Vagina (tissue), 2 donors: Measurements from ENCODE around the gene MBIP.

Source experiments
- POLR2A ChIP-seq, 2 donors: fragments of 450-650 bp; IDR thresholded peaks; one replicate each; pipeline ENCODE4 v1.6.1; 2017; ENCODE audit warnings: antibody characterized with exemption in 2 of 2, mild to moderate bottlenecking in 2 of 2, moderate library complexity in 2 of 2
- POLR2AphosphoS5 ChIP-seq, 2 donors: sonication (generic); formaldehyde crosslinking; IDR thresholded peaks; one replicate each; pipeline ENCODE4 v1.9.0; 2017; ENCODE audit warnings: antibody characterized with exemption in 2 of 2, mild to moderate bottlenecking in 2 of 2, low read depth in 1 of 2; ENCODE audit not compliant: insufficient read depth in 1 of 2
- TF ChIP-seq, protein P1 (sequence below), 3 experiments: fragments of 450-650 bp in 2 of 3; fragments of 200-600 bp in 1 of 3; sonication (generic) in 1 of 3; IDR thresholded peaks; one replicate each; pipeline ENCODE4 v1.5.1; 2017 to 2019; ENCODE audit warnings: antibody characterized with exemption in 3 of 3, mild to moderate bottlenecking in 2 of 3, moderate library complexity in 2 of 3

DNA sequence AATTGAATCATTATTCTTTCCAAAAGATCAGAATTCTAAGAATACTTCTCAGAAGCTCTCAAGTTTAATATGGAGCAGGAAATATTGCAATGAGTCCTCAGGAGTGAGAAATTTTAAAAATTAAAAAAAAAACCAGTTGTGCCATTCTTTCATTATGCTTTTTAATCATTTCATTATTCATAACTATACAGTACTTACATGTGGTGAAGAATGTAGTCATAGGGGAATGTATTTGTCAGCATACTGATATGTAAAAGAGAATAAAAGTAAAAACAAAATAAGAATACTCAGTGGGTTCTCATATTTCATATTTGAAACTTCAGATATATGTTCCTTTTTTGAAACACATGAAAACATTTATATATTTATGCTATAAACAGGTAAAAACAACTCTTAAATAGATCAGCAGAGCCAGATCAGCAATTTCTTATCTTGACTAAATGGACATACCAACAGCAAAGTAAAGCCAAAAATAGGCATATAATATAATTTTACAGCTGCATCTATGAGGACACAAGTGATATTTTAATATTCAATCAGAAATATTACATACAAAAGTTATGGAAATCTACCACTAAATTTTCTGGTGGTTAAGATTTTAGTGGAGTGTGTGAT lies 19.9 kb upstream of the MBIP start:
- TF ChIP-seq, protein P1, sequence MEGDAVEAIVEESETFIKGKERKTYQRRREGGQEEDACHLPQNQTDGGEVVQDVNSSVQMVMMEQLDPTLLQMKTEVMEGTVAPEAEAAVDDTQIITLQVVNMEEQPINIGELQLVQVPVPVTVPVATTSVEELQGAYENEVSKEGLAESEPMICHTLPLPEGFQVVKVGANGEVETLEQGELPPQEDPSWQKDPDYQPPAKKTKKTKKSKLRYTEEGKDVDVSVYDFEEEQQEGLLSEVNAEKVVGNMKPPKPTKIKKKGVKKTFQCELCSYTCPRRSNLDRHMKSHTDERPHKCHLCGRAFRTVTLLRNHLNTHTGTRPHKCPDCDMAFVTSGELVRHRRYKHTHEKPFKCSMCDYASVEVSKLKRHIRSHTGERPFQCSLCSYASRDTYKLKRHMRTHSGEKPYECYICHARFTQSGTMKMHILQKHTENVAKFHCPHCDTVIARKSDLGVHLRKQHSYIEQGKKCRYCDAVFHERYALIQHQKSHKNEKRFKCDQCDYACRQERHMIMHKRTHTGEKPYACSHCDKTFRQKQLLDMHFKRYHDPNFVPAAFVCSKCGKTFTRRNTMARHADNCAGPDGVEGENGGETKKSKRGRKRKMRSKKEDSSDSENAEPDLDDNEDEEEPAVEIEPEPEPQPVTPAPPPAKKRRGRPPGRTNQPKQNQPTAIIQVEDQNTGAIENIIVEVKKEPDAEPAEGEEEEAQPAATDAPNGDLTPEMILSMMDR (IDR thresholded peaks at IDR 0.05), result no peak
- TF ChIP-seq POLR2A (IDR thresholded peaks at IDR 0.05) (no peak), POLR2AphosphoS5 (IDR thresholded peaks at IDR 0.05; ENCODE audit: insufficient read depth in 1 of 2, low read depth in 1 of 2) (no peak)
